SK-N-MC (cell line): ENCODE measurements around the gene ARHGEF28.

ENCODE experiments used
- EZH2 ChIP-seq: fragments of 200-600 bp; sonication (generic); IDR thresholded peaks from one replicate; pipeline ENCODE4 v1.6.1; 2017; ENCODE audit warnings: antibody characterized with exemption
- POLR2AphosphoS5 ChIP-seq: IDR thresholded peaks from 2 replicates; pipeline ENCODE4 v1.6.1; 2012; ENCODE audit warnings: mild to moderate bottlenecking, low read depth, low read length, borderline replicate concordance

- TF ChIP-seq POLR2AphosphoS5 (no peak), EZH2 (no peak)
Measured at GRCh38 chr5:73617510-73618279, 8.3 kb upstream of the ARHGEF28 start.
